Neutrophil (primary cell): ENCODE measurements around the gene SLC27A1.
"Not testable (repeated sequence)": the region's sequence is repeated elsewhere in the genome, so short reads cannot be mapped to it uniquely, and the experiment has no call there.

Source experiments
- H3K27ac ChIP-seq: fragments of 200-600 bp; sonication (generic); 2 replicates; pipeline ENCODE4 v1.5.1; 2016; ENCODE audit warnings: mild to moderate bottlenecking, moderate library complexity
- H3K27me3 ChIP-seq: fragments of 200-600 bp; sonication (generic); 2 replicates; pipeline ENCODE4 v1.6.0; 2016; ENCODE audit warnings: mild to moderate bottlenecking
- H3K36me3 ChIP-seq: fragments of 200-600 bp; sonication (generic); 2 replicates; pipeline ENCODE4 v1.5.1; 2017
- H3K4me1 ChIP-seq, 2 experiments: fragments of 200-600 bp in 1 of 2; sonication (generic) in 1 of 2; 1 replicate in 1 of 2; 2 replicates in 1 of 2; pipeline versions ENCODE4 v1.5.1 to v1.6.1; 2013 to 2016; ENCODE audit warnings: low read depth in 1 of 2, low read length in 1 of 2, mild to moderate bottlenecking in 1 of 2, moderate library complexity in 1 of 2; ENCODE audit not compliant: control insufficient read depth in 1 of 2, insufficient read depth in 1 of 2
- H3K4me3 ChIP-seq, 2 experiments: fragments of 200-600 bp in 1 of 2; sonication (generic) in 1 of 2; 1 replicate in 1 of 2; 2 replicates in 1 of 2; pipeline ENCODE4 v1.5.1; 2013 to 2016; ENCODE audit warnings: low read depth in 1 of 2, low read length in 1 of 2, mild to moderate bottlenecking in 1 of 2, moderate library complexity in 1 of 2
- H3K9me3 ChIP-seq: fragments of 200-600 bp; sonication (generic); 2 replicates; pipeline ENCODE4 v1.5.1; 2016
- CTCF ChIP-seq: fragments of 200-600 bp; sonication (generic); IDR thresholded peaks from 2 replicates; pipeline ENCODE4 v1.5.1; 2016; ENCODE audit warnings: antibody characterized with exemption

Gene SLC27A1

GRCh38 chr19:17469092-17469480, 1.2 kb upstream of the SLC27A1 start:
- Histone ChIP-seq H3K4me1 (peaks cover 11 to 19% of the 10 kb centered on the region in 2 experiments), H3K9me3 (no peaks in the 10 kb centered on the region), H3K27me3 (peaks cover 62% of the 10 kb centered on the region), H3K4me3 (peak overlapping the region; percentile 73 to 74), H3K27ac (peak overlapping the region; percentile 13), H3K36me3 (no peaks in the 10 kb centered on the region)
- TF ChIP-seq CTCF = no peak

- Histone ChIP-seq H3K27ac (peak overlapping the region; percentile 13), H3K4me1 (peaks cover 11 to 19% of the 10 kb centered on the region in 2 experiments), H3K4me3 (peak overlapping the region; percentile 73 to 74), H3K36me3 (no peaks in the 10 kb centered on the region), H3K9me3 (no peaks in the 10 kb centered on the region), H3K27me3 (peaks cover 60% of the 10 kb centered on the region)
- no peak for TF ChIP-seq CTCF
Observed at GRCh38 chr19:17469481-17470067, 750 bp upstream of the SLC27A1 start.

- no peak overlapping the region for H3K27ac ChIP-seq
Observed at GRCh38 chr19:17471410-17472125, 1.2 kb downstream of the SLC27A1 start.

GRCh38 chr19:17473041-17473440, 2.7 kb downstream of the SLC27A1 start:
- Histone ChIP-seq H3K27me3 (peaks cover 52% of the 10 kb centered on the region), H3K4me3 (no peak overlapping the region), H3K4me1 (peaks cover 11 to 19% of the 10 kb centered on the region in 2 experiments), H3K36me3 (no peaks in the 10 kb centered on the region), H3K9me3 (no peaks in the 10 kb centered on the region), H3K27ac (no peak overlapping the region)
- no peak for TF ChIP-seq CTCF

More at GRCh38 chr19:17471410-17472125, 1.2 kb downstream of the SLC27A1 start:
- peaks cover 11 to 19% of the 10 kb centered on the region in 2 experiments for H3K4me1 ChIP-seq
- H3K9me3 ChIP-seq = no peaks in the 10 kb centered on the region
- H3K4me3 ChIP-seq = no peak overlapping the region
- no peaks in the 10 kb centered on the region for H3K36me3 ChIP-seq
- TF ChIP-seq CTCF = no peak
- H3K27me3 ChIP-seq = peaks cover 52% of the 10 kb centered on the region

GRCh38 chr19:17475011-17475540, 4.8 kb downstream of the SLC27A1 start:
- not testable (repeated sequence) for H3K36me3 ChIP-seq, H3K4me3 ChIP-seq, H3K27ac ChIP-seq, H3K9me3 ChIP-seq
- Histone ChIP-seq H3K27me3 (peaks cover 31% of the 10 kb centered on the region), H3K4me1 (peaks cover 8 to 10% of the 10 kb centered on the region in 2 experiments)

- H3K27ac ChIP-seq = no peak overlapping the region
- H3K9me3 ChIP-seq = no peaks in the 10 kb centered on the region
- H3K4me1 ChIP-seq = peaks cover 3 to 5% of the 10 kb centered on the region in 2 experiments
- peaks cover 26% of the 10 kb centered on the region for H3K27me3 ChIP-seq
- H3K4me3 ChIP-seq = no peak overlapping the region
- no peaks in the 10 kb centered on the region for H3K36me3 ChIP-seq
- no peak for TF ChIP-seq CTCF
Observed at GRCh38 chr19:17475541-17476115, 5.3 kb downstream of the SLC27A1 start.
